ENCODE results near the gene CYB561D1. TPM values are rescaled to one million over a fixed set of nuclear protein-coding genes. Genes with fewer than 3 reads are reported as not detected.

CYB561D1 gene
- total RNA-seq, 1 donor from 2014 or later = 26.8 TPM

DNA sequence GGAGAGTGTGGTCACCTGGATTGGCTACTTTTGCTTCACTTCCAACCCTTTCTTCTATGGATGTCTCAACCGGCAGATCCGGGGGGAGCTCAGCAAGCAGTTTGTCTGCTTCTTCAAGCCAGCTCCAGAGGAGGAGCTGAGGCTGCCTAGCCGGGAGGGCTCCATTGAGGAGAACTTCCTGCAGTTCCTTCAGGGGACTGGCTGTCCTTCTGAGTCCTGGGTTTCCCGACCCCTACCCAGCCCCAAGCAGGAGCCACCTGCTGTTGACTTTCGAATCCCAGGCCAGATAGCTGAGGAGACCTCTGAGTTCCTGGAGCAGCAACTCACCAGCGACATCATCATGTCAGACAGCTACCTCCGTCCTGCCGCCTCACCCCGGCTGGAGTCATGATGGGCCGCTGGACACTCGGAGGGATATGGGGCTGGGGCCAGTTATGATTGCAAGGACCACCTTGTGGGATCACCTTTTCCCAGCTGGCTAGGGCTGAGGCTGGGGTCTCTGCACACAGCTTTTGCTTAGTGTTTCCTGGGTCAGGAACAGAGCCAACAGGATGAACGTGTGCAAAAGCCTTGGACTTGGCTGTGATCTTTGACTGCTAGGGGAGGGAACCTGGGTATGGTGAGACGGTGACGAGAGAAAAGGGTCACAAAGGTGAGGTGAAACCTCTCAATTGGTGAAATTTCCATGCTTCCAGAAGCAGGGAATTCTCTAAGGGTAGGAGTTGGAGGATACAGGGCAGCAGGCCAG, 50.3 kb downstream of the CYB561D1 start:
- Histone ChIP-seq H3K9me3 (no peaks in the 10 kb centered on the region), H3K4me1 (peaks cover 0 to 9% of the 10 kb centered on the region in 2 donors), H3K27ac (no peak overlapping the region), H3K4me3 (no peak overlapping the region), H3K36me3 (no peaks in the 10 kb centered on the region), H3K27me3 (no peaks in the 10 kb centered on the region)
- intact Hi-C loops (cut with DNase I) = no loop called here
- no peak for DNase-seq (ENCODE audit: low spot score in 2 of 2)
- TF ChIP-seq, protein P1, sequence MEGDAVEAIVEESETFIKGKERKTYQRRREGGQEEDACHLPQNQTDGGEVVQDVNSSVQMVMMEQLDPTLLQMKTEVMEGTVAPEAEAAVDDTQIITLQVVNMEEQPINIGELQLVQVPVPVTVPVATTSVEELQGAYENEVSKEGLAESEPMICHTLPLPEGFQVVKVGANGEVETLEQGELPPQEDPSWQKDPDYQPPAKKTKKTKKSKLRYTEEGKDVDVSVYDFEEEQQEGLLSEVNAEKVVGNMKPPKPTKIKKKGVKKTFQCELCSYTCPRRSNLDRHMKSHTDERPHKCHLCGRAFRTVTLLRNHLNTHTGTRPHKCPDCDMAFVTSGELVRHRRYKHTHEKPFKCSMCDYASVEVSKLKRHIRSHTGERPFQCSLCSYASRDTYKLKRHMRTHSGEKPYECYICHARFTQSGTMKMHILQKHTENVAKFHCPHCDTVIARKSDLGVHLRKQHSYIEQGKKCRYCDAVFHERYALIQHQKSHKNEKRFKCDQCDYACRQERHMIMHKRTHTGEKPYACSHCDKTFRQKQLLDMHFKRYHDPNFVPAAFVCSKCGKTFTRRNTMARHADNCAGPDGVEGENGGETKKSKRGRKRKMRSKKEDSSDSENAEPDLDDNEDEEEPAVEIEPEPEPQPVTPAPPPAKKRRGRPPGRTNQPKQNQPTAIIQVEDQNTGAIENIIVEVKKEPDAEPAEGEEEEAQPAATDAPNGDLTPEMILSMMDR (IDR thresholded peaks at IDR 0.05) = no peak

DNA sequence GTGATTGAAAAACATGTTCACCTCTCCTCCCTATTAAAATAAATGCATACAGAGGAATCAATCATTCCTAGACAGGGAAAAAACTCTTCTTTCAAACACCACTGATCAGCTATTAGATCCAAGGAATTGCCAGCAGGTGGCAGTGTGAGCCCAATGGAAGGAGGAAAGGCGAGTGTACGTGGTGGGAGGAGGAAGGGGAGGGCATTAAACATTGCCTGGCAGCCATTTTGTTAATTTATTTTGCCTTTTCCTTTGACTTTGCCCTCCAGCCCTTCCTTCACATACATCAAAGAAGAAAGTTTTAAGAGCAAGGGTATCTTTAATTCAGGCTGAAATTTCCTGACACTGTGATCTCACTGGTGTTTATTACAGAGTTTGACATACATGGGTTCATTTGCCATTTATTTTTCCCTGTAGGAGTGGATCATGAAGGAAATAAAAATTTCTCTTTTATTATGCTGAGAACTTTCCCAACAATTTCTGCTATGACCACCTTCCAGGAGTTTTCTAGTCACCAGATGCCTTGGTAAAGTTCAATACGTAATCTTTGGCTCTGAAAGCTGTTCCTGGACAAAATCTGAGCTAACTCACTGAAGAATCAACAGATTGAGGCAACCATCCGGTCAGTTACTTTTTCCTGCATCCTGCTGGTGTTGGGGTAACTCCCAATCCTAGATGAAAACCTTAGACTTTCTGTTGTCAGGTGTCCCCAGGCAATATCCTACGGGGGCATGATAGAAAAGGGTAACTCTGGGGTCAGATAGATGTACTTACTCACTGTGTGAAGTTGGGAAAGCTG, 52.6 kb downstream of the CYB561D1 start:
- TF ChIP-seq, protein P1 (IDR thresholded peaks at IDR 0.05) = peak; percentile 82 to 87 (median 82)
- Histone ChIP-seq H3K27me3 (no peaks in the 10 kb centered on the region), H3K4me3 (peak overlapping the region; percentile 83 to 92), H3K27ac (peak overlapping the region; percentile 94 to 95), H3K4me1 (peaks cover 0 to 19% of the 10 kb centered on the region in 2 donors), H3K9me3 (no peaks in the 10 kb centered on the region), H3K36me3 (no peaks in the 10 kb centered on the region)
- peak in 1 of 2 donors; percentile 96 for DNase-seq (ENCODE audit: low spot score in 2 of 2)
- intact Hi-C loops (cut with DNase I) = loop anchor here (1.0 to 5.0 kb wide), 2 partner anchors 96 to 227 kb away; no protein-coding TSS in a partner anchor

DNA sequence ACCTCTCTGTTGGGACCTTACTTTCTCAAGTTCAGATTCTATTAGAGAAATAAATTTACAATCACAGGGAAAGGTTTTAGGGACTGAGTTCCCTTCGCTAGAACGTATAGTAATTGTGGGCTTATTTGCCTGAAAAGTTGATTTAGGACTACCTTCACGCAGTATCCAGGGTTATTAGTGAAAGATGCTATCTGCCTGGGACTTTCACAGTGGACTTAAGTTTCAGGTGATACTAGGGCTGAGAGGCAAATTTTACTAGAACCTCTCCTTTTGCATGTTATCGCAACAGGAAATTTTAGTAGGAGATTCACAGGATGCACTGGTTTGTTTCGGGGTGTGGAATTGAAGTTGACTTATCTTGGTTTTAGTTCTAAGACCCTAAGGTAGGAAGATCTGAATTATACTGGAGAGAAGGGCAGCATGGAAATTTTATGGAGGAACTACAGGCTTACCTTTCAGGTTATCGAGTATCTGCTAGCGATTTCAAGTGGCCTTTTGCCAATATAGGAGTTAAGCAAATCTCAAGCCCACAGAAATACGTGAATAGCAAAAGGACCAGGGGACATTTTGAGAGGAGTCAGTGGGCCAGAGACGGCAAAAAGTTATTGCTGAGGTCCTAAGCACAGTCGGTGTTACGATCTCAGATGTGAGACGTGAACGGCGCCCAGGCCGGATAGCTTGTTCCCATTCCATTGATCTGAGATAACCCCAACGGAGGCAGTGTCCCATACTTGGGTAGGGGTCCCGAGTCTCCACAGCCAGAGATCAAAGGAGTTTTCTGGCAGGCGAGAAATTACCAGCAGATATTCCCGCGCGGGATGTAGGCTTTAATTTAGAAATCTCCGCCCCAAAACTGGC, 53.8 kb downstream of the CYB561D1 start:
- intact Hi-C loops (cut with DNase I) = loop anchor here (1.0 to 5.0 kb wide), 4 partner anchors 74 to 437 kb away; partner anchors contain the start of genes AHCYL1 and GSTM1
- TF ChIP-seq, protein P1 (IDR thresholded peaks at IDR 0.05) = no peak
- no peak for DNase-seq (ENCODE audit: low spot score in 2 of 2)

DNA sequence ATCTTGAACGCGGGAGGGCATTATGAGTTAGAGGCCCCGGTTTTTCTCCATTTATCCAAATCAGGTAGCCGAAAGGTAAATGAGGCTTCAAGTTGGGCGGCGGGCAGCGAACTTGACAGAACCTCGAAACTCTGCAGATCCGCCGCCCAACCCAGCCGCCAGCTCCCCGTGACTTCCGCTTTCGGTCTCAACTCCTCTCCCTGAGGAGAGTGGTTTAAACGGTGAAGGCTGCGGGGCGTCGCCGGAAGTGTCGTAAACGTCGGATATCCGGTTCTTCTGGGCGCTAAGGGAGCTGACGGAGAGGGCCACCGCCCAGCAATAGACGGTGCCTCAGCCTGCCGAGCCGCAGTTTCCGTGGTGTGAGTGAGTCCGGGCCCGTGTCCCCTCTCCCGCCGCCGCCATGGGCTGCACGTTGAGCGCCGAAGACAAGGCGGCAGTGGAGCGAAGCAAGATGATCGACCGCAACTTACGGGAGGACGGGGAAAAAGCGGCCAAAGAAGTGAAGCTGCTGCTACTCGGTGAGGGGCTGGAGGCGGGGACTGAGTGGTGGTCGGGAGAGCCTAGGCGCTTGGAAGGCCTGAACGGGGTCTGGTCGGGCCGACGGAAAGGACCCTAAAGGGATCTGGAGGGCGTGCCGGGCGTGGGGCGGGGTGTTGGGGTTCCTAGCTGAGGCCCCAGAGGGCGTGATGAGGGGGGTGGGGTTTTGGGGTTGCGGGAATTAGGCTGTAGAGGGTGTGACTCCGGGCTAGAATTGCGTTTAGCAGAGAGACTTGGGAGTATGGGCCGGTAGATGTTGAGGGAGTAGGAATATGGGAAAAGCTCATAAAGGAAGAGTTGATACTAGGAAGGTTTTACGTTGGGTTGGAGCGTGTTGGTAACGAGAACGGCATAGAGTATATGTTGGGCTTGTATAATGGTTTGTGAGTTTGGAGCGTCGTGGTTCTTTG, 54.7 kb downstream of the CYB561D1 start, which contains the start of gene GNAI3:
Gene GNAI3 (plus strand): TSS at position 295 of the 947 bp plus-strand sequence. CDS start 106 bp downstream, at position 401.
- Histone ChIP-seq H3K27me3 (no peaks in the 10 kb centered on the region), H3K36me3 (no peaks in the 10 kb centered on the region), H3K4me3 (peak within 1 kb of the TSS; percentile 83 to 92), H3K4me1 (peaks cover 0 to 23% of the 10 kb centered on the region in 2 donors), H3K9me3 (no peaks in the 10 kb centered on the region), H3K27ac (peak within 1 kb of the TSS; percentile 94 to 95)
- peak; percentile 91 to 99 for DNase-seq (ENCODE audit: low spot score in 2 of 2)
- TF ChIP-seq, protein P1 (IDR thresholded peaks at IDR 0.05) = no peak
- intact Hi-C loops (cut with DNase I) = loop anchor here (1.0 to 5.0 kb wide), 4 partner anchors 73 to 436 kb away; partner anchors contain the start of genes AHCYL1 and GSTM1

More for the DNA sequence above, 53.8 kb downstream of the CYB561D1 start:
- no peaks in the 10 kb centered on the region for H3K36me3 ChIP-seq
- no peaks in the 10 kb centered on the region for H3K27me3 ChIP-seq
- H3K4me3 ChIP-seq = peak overlapping the region; percentile 83 to 92
- peaks cover 0 to 23% of the 10 kb centered on the region in 2 donors for H3K4me1 ChIP-seq
- H3K27ac ChIP-seq = peak overlapping the region; percentile 94 to 95
- H3K9me3 ChIP-seq = no peaks in the 10 kb centered on the region

Other genes with a start within 250 kb of the CYB561D1 start
- gene CELSR2, start 244.6 kb upstream of the CYB561D1 start, total RNA-seq = 3.6 TPM
- 1.3 TPM for gene PSRC1, start 210.9 kb upstream of the CYB561D1 start, total RNA-seq
- gene MYBPHL, start 187.1 kb upstream of the CYB561D1 start, total RNA-seq = not detected
- 111 TPM for gene SORT1, start 96.2 kb upstream of the CYB561D1 start, total RNA-seq
- 2.6 TPM for gene PSMA5, start 67.6 kb upstream of the CYB561D1 start, total RNA-seq
- gene SYPL2, start 27.5 kb upstream of the CYB561D1 start, total RNA-seq = 8.1 TPM
- gene ATXN7L2, start 10.2 kb upstream of the CYB561D1 start, total RNA-seq = 5.9 TPM
- 4.7 TPM for gene AMIGO1, start 15.6 kb downstream of the CYB561D1 start, total RNA-seq
- gene GPR61, start 45.8 kb downstream of the CYB561D1 start, total RNA-seq = not detected
- gene GNAI3, start 54.5 kb downstream of the CYB561D1 start, total RNA-seq = 2.8 TPM
- gene GNAT2, start 125.5 kb downstream of the CYB561D1 start, total RNA-seq = not detected
- 74.2 TPM for gene AMPD2, start 125.7 kb downstream of the CYB561D1 start, total RNA-seq
- 27.8 TPM for gene GSTM4, start 162.0 kb downstream of the CYB561D1 start, total RNA-seq
- gene GSTM2, start 174.0 kb downstream of the CYB561D1 start, total RNA-seq = 20.3 TPM
- gene GSTM1, start 193.7 kb downstream of the CYB561D1 start, total RNA-seq = 89.4 TPM
- 23.3 TPM for gene GSTM5, start 218.2 kb downstream of the CYB561D1 start, total RNA-seq
- gene GSTM3, start 246.9 kb downstream of the CYB561D1 start, total RNA-seq = 59.2 TPM

Measured in ascending aorta (tissue), 2 donors.